ENCODE measurements around the gene PRDM12.

DNA sequence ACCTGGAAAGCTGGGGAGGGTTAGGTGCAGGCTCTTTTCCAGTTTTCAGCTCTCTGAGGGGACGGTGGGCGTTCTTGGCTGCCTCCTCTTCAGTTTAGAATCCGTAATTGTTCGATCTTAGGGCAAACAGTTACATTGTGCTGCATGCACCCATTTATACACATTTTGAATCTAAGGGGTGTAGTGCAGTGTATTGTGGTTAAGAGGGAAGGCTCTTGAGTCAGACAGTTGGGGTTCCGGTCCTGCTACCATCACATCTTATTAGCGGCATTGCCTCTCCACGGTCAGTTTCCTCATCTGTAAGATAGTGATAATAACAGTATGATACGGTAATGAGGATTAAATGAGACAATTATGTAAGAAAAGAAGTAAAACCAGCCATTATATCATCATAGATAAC is 29.8 kb downstream of the PRDM12 start:
- no peak for TF ChIP-seq CTCF (IDR thresholded peaks at IDR 0.05)
- no peak for TF ChIP-seq EP300 (IDR thresholded peaks at IDR 0.05)
- no peak for TF ChIP-seq POLR2A (IDR thresholded peaks at IDR 0.05)
